Limb (tissue), 2 donors: Measurements from ENCODE around the gene PCBP3.
"Not testable (repeated sequence)": the region's sequence is repeated elsewhere in the genome, so short reads cannot be mapped to it uniquely, and the experiment has no call there.

ENCODE experiments used
- DNase-seq, 2 donors: peaks; one replicate each; pipeline ENCODE4 v3.0.0-alpha.2; 2016; ENCODE audit errors: extremely low spot score in 2 of 2

The PCBP3 gene

DNA sequence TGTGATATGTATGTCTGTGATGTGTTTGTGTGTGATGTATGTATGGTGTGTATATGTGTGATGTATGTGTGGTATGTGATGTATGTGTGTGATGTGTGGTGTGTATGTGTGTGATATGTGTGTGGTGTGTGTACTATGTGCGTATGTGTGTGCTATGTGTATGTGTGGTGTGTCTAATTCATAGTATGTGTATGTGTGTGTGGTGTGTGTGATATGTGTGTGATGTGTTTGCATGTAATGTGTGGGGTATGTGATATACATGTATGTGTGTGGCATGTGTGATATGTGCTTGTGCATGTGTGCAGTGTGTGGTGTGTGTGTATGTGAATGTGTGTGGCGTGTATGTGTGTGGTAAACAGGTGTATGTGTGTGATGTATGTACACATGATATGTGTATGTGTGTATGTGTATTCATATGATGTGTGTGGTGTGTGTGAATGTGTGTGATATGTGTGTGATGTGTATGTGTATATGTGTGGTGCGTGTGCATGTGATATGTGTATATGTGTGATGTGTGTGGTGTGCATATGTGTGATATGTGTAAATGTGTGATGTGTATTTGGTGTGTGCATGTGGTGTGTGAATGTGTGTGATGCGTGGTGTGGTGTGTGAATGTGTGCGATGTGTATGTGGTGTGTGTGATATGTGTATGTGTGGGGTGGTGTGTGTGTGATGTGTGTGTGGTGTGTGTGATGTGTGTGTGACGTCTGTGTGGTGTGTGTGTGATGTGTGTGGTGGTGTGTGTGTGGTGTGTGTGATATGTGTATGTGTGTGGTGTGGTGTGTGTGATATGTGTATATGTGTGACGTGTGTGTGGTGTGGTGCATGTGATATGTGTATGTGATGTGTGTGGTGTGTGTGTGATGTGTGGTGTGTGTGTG is 8.0 kb upstream of the PCBP3 start:
- DNase-seq, result no peak

DNA sequence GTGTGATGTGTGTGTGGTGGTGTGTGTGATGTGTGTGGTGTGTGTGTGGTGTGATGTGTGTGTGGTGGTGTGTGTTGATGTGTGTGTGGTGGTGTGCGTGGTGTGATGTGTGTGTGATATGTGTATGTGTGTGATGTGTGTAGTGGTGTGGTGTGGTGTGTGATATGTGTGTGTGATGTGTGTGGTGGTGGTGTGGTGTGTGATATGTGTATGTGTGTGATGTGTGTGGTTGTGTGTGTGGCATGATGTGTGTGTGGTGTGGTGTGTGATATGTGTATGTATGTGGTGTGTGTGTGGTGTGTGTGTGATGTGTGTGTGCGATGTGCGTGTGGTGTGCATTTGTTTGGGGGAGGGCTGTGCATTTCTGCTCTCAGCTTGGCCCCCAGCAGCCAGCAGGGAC is 7.1 kb upstream of the PCBP3 start:
- no peak for DNase-seq

DNA sequence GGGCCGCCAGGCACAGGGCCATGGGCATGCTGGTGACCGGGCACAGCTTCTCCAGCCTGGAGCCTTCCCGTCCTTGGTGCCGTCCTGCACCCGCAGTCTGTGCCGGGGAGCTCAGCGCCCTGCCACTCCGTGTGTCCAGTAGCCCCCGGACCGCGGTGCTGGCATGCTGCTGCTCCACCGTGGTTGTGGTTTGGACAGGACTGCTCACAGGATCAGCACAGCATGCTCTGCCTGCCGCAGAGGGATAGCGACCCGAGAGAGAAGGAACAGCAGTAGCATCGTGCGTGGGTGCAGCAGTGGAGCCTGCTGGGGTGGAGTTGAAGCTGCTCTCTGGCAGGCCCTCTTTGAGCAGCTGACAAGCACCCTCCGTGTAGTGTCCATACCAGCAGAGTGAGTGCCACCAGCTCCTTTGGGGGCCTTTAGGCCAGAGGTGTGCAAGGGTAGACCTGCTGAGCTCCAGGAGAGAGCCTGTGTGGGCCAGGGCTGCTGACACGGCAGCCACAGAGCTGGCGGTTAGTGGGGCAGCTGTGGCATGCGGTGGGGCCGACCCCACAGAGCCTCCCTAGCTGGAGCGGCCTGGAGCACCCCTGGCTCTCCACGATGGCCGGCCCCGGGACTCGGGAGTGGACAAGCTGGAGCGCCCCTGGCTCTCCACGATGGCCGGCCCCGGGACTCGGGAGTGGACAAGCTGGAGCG is 6.4 kb upstream of the PCBP3 start:
- DNase-seq, result no peak

DNA sequence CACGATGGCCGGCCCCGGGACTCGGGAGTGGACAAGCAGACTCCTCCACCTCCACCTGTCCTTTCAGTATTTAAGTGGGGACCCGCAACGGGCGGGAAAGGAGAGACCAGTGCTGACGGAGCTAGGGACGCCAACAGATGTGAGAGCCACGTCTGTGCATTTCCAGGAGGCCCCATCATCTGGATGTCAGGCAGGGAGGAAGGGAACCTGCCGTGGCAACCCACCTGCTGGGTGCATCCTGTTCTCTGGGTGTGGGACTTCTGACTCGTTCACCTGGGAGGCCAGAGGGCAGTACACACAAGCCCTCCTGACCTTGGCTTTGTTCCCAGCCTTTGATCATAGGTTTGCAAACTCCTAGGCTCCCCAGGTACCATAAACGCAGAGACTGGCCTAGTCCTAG is 5.6 kb upstream of the PCBP3 start:
- DNase-seq, result no peak

DNA sequence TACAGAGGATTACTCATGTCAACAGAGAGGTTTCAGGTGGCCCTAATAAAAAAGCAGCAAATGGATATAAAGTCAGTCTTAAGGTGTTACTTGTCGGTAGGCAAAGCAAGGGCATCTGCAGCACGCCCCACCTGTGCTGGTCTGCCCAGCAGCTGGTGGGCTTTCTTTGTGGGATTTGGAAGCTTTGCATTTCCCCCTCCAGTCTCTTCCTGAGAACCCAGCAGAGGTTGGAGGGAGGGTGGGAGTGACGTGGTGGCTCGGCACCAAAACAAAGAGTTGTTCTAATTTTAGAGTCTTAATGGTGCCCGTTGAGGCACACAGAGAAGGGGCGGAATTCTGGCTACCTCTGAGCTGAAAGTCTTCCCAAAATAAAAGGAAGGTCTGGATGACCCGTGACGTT is 4.8 kb upstream of the PCBP3 start:
- DNase-seq, result no peak

DNA sequence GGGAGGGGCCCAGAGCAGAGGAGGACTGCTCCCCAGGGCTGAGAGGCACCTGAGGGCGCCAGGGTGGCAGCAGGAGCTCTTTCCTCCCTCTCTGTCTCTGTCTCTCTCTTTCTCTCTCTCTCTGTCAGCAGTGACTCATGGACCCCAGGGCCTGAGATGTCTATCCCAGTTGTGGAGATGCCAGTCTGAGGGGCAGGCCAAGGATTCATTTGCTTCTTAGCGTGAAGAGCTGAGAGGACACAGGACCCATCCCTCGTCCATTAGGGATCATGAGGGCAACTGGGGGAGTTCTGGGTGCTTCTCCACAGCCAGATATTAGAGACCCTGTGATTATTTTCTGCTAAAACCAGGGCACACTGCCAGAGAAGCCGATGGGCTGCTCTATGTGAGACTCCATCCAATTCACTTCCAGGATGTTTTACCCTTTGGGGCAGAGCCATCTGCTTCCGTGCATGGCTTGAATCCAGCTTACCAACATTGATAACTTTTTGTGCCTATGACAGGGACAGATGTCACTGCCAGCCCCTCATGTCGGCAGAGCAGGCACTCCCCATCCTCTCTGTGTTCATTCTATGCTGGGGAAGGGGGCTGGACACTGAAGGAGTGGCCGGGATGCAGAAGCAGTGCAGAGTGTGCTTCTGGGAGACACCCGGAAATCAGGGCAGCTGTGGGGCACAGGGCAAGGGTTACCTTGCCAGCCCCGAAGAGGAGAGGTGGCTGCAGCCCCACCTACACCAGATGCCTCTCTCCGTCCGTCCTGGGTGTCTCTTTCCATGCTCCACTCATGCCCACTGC is 4.1 kb upstream of the PCBP3 start:
- no peak for DNase-seq

DNA sequence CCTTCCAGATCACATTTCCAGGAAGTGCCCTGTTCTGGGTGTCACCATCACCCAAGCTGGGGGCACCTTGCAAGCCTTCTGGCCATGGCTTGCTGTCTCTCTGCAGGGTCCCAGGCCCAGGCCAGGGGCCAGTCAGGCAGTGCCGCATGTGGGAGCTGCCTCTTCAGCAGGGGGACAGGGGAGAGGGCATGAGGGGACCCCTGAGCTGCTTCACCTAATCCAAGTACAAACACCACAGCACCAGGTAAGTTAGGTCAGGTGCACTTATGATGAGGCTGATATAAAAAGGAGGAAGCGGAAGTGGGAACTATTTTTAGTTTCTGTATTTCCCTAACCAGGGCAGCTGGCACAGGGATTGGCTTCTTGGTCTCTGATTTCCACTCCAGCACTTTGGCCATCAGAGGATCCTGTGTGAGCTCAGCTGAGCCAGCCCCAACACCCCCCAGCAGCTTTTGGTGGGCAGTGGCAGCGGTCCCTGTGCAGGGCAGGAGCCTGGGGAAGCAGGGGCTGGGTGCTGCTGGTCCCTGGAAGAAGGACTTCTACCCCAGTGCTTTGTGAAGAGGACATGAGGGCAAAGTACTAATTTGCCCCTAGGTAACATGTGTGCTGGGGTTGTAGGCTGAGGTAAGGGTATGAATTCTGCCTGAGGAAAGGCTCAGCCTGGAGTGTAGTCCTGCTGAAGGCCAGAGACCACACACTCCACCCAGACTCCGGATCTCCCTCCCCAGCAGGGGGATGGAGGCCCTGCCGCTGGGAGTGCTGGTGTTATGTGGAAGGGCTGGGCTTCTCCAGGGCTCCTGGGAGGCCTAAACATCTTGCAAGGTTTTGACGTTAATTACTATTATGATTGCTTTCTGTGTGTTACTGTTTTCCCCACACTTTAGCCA is 3.3 kb upstream of the PCBP3 start:
- no peak for DNase-seq

DNA sequence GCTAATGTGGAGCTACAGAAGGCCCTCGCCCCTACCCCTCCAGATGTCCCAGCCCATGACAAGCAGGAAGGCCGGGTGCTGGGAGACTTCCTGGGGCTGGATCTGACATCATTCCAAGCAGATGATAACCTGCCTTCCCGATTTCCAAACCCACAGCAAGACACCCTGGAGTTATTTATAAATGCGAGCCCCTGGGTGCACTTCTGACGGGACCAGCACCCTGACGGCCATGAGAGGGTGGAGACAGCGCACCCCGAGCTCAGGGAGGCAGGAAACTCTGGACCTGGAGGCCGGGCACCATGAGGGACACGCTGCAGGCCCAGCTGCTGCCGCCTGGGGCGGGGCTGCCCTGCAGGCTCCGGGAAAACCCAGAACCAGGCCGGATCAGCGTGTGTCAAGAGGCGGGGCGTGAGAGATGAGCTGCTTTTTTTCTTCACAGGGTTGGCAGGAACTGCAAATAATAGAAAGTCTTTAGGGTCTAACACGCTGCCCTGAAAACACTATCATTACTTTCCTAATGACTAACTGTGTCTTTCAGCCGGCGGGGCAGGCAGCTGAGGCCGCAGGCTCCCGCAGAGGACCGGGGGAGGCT is 2.5 kb upstream of the PCBP3 start:
- no peak for DNase-seq

DNA sequence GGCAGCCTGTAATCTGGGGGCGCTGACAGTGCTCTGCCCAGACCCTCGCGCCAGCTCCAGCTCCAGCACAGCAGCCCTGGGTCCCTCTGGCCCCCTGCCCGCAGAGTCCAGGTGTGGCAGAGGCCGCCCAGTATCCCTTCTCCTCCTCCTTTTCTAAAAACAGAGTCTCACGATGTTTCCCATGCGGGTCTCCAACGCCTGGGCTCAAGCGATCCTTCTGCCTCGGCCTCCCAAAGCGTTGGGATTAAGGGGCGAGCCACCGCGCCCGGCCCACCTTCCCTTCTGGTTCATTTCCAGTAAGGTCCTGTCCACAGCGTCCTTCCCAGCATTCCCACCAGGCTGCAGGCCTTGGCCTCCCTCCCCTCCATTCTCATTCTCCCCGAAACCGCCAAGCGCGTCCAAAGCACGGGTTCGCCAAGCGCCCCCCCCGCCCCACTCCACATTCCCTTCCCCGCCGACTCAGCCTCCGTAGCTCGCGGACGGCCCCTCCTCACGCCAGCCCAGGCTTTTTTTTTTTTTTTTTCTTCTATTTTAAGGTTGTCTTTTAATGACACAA is 2.0 kb upstream of the PCBP3 start:
- no peak for DNase-seq

DNA sequence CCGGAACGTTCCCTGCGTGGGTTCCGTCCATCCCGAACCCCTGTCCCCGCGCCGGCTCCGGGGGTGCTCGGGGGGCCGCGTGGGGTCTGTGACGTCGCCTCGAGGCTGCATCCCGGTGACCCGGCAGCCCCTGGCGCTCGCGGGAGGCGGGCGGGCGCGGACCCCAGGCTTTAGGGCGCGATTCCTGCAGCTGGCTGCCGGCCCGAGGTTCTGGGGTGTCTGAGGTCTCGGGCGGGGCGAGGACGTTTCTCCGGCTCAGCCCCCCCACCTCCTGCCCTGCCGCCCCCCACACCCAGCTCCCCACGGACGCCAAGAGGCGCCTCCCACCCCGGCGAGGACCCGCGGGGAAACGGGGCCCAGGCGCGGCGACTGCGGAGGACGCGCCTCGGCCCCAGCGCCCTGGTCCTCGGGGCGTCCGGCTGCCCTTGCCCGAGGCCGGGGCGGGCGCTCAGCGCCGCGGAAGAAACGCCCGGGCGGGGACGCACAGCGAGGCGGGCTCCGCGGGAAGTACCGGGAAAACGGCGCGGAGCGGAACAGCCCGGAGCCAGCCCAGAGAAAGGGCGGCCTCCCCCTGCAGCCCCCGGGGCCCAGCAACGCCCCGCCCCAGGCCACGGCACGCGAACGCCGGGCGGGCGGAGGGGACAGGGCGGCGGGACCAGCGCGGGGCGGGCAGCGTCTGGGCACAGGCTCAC is 1.3 kb upstream of the PCBP3 start:
- DNase-seq, result peak in 1 of 2 donors; percentile 48

DNA sequence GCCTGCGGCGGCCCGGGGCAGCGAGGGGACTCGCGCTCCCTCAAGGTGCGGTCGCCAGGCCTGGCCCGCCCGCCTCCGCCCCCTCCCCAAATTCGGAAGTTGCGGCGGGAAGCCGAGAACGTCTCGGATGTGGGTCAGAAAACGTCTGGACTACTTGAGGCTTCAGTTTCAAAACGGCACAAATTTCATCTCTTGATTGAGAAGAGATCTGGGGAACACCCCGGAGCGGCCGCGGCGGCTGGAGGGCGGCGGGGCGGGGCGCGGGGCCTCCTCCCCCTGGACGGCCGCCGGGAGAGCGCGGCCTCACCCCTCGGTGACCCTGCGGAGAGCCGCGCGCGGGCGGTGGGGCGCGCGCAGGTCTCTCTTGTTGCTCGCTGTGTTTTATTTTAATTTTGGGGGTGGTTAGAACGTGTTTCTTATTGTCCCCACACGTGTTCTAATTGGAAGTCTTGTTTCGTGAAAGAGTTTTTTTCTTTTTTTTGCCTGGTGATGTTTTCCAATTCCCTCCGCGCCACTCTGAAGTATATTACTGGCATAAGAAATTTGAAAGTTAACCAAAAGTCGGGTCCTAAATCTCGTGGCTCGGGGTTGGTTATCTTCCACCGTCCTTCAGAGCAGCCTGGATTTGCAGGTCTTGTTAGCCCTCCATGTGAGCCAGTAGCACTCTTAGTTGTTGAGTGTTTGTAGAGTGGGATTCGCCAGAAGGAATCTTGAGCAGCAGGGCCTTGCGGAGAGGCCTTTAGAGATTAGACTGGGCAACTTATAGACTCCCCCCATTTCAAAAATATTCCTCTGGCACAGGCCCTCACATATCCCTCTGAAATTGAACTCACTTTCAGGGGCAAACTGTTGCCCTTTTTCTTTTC is 749 bp downstream of the PCBP3 start:
- peak in 1 of 2 donors; percentile 47 for DNase-seq

DNA sequence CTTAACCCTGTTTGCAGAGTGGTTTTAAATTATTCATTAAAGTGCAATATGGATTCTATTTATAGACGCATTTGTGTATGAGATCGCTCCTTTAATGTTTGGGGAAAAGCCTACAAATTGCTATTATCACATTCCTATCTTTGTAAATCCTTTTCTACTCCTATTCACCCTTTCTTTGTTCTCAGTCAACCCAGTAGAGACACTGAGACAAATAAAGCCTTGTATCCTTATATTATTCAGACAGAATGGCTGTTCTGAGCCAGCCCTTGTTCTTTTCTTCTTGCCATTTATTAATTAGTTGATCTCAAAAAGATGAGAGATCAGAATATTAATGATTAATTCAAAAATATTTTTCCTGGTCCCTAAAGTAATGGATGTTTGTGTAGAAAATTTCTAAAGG is 8.4 kb downstream of the PCBP3 start:
- no peak for DNase-seq

DNA sequence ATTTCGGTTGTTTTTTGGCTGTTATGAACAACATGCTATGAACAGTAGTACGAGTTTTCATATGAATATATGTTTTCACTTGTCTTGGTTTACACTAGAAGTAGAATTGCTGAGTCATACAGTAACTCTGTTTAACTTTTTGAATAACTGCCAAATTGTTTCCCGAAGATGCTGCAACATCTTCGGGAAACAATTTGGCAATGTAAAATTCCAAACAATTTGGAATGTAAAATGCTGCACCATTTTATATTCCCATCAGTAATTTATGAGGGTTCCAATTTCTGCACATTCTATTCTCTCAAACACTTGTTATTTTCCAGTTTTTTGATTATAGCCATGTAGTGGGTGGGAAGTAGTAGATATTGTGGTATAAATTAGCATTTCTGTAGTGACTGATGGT is 11.6 kb downstream of the PCBP3 start:
- DNase-seq, result no peak

DNA sequence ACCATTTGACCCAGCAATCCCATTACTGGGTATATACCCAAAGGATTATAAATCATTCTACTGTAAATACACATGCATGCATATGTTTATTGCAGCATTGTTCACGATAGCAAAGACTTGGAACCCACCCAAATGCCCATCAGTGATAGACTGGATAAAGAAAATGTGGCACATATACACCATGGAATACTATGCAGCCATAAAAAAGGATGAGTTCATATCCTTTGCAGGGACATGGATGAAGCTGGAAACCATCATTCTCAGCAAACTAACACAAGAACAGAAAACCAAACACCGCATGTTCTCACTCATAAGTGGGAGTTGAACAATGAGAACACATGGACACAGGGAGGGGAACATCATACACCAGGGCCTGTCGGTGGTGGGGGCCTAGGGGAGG is 12.6 kb downstream of the PCBP3 start:
- not testable (repeated sequence) for DNase-seq

DNA sequence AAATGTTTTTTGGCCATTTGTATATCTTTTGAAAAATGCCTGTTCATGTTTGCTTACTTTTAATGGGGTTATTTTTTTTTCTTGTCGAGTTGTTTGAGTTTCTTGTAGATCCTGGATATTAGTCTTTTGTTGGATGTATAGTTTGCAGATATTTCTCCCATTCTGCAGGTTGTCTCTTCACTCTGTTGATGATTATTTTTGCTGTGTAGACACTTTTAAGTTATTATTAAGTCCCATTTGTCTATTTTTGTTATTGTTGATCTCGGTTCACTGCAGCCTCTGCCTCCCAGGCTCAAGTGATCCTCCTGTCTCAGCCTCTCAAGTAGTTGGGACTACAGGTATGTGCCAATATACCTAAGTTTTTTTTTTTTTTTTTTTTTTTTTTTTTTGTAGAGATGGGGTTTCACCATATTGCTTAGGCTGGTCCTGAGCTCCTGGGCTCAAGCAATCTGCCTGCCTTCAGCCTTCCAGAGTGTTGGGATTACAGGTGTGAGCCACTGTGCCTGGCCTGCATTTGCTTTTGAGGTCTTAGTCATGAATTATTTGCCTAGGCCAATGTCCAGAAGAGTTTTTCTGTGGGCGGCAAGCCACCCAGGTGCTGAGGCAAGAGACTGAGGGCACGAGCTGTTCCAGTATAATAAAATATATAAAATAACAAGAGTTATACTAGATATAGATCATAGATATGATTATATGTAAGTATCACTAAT is 18.5 kb downstream of the PCBP3 start:
- not testable (repeated sequence) for DNase-seq

DNA sequence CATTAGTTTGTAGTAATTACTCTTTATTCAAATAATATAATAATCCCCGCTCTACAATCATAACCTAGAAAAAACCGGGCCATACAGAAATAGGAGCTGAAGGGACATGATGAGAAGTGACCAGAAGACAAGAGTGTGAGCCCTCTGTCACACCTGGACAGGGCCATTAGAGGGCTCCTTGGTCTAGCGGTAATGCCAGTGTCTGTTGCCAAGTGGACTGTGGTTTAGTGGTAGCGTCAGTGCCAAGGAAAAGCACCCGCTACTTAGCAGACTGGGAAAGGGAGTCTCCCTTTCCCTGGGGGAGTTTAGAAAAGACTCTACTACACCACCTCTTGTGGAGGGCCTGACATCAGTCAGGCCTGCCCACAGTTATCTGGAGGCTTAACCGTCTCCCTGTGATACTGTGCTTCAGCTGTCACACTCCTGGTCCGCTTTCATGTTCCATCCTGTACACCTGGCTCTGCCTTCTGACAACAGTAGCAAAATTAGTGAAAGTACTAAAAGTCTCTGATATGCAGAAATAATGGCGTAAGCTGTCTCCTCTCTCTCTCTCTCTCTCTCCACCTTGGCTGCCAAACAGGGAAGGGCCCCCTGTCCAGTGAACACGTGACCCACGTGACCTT is 19.2 kb downstream of the PCBP3 start:
- not testable (repeated sequence) for DNase-seq

DNA sequence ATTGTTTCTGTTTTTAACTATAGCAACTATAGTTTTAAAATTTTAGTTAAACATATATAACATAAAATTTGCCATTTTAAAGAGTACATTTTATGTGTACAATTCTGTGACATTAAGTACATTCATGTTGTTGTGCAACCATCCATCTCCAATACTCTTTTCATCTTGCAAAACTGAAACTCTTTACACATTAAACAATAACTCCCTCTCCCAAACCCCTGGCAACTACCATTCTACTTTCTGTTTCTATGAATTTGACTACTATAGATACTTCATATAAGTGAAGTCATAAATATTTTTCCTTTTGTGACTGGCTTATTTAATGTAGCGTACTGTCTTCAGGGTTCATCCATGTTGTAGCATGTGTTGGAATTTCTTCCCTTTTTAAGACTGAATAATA is 25.9 kb downstream of the PCBP3 start:
- DNase-seq, result no peak

DNA sequence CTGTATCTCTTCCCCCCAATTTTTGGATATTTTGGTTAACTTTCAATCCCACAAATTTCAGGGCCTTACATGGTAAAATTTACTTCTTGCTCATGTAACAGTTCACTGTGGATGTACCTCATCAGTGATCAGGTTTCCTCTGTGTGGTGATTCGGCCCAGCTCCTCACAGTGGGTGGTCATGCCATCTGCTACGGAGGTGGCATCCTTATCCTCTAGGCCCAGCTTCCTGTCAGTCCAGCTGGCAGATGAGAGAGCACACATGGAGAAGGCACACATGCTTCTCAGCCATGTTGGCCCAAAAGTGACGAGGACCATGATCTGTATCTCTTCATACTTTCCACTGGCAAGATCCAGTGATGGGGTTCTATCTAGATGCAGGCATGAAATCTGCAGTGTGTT is 27.2 kb downstream of the PCBP3 start:
- no peak for DNase-seq
